DMS53 (cell line): Measurements from ENCODE around the gene DSC3.

Experiments
- DNase-seq: peaks from one replicate; lab custom pipeline; 2025; lab: John Stamatoyannopoulos, UW

The DSC3 gene

DNA sequence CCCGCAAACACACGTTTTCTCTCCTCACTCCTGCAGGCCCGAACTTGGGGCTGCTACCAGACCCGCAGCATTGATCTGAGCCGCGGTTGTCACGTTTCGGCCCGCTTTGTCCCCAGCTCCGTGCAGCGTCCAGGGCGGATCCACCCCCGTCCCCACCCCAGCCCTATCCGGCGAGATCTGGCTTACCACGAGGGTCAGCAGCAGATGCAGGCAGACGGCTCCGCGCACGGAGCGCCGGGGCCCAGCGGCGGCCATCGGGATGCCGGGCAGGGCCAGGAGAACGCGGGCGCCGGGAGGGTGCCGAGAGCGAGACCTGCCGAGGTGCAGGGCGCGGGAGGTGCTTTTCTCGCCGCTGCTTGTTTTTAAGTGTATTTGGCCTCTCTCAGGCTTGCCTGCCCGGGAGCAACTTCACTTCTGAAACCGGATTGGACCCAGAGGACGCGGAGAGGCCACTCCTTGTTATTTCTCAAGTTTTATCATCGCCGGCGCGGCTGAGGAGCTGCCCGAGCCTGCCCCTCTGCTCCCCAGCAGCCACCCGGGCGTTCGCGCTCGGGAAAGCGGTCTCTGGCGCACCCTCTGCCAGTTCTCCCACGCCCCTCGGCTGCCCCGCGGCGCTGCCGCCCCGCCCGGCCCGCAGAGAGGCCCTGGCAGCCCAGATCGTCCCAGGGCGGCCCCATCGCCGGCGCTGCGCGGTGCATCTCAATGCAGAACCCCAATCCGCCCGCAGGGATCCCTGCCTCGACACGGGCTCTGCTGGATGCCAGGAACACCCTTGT lies at the start of gene DSC3:
Gene DSC3, minus strand, starts transcription at position 337 of the 776 bp plus-strand sequence. Its CDS starts 82 bp downstream, at position 255.
- DNase-seq, result peak; percentile 64

DNA sequence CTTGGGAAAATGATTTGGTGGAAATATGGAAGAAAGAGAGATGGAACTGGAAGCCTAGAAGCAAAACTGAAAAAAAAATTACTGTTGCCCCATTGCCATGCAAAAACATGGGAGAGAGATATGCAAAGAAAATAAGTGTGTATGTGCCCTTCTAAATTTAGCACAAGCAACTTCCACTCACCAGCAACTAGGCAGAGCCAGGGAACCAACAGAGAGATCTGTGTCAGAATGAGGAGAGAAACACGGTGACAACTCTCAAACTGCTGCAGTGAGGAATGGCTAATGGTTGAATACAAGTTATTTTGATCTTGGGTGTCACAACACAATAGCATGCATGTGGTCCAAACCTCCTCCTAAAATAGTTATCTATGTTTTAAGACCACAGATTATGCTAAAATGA lies 48.8 kb upstream of the DSC3 start:
- no peak for DNase-seq

DNA sequence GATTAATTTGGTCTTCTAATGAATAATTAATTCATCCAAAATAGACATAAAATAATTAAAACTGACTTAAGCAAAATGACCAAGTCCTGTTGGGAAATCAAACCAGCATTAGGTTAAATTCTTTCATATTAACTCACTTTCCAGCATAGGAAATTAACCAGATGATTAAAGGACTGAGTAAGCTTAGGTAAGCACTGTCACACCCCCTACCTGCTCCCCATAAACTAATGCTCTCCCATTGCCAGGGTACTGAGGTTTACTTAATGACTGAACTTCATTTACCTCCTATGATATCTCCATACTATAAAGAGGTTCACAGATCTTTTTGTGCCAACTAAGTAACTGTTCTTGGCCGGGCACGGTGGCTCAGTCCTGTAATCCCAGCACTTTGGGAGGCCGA lies 46.0 kb upstream of the DSC3 start:
- no peak for DNase-seq

DNA sequence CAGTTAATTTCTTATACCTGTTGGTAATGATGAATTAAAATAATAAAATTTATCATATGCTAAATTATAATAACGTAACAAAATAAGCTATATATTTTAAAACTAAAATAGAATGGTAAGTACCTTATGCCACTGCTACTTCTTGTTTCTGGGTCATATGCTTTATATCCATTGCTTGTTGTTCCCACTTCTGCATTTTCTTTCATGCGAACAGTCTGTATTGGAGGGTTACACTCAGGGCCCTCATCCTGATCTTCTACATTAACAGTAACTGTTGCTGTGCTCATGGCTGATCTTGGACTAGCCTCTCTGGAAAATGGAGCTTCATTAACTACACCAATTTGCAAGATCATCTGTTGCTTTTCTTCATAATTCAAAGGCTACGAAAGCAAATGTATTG lies 37.4 kb upstream of the DSC3 start:
- no peak for DNase-seq

DNA sequence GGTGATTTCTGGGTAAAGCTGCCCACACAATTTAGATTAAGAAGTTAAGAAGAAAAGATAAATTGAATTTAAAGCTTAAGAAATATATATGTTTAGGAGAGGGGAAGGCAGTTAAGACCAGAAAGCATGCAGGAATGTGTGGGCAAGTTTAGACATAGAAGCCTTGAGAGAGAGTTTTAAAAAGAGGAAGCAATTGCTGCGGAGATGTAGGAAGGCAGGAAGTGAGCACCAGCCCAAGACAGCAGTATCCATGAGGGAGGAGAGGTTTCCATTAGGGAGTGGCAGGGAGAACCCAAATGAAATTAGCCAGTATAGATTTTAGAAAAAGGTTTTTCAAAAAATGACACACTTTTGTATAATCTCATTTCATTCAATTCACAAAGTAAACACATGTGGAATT lies 35.3 kb upstream of the DSC3 start:
- no peak for DNase-seq

DNA sequence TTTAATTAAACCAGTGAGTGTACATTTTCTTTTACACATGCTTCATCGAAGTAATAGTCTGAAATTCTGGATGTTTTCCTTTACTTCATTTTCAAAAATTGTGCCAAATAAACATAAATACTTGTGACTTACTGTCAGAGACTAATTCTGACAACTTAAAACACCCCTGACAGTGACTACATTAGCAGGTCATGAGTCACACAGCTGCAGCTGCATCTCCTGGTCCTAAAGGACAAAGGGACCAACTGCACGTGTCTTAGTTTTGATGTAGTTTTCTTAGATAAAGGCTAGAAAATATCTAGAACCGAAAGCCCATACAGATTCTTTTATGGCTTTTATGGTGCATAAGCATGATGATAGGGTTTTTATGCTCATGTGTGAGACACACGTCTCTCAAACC lies 29.6 kb upstream of the DSC3 start:
- no peak for DNase-seq

DNA sequence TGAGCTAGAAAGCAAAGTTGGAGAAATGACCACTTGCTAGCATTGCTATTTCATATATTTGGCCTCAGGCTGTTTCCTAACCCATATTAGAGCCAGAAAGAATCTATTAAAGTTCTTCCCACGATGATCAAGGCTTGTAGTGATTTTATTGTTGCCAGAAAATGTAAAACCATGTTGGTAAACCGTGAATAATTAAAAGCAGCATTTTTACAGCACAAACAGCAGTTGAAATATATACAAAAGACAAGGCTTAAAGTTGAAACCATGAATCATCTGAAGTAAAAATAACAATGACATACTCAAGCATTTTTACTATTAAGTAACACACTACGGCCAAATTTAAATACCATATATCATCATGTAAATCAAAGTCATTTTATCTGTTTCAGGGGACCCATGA lies 27.7 kb upstream of the DSC3 start:
- DNase-seq, result no peak

DNA sequence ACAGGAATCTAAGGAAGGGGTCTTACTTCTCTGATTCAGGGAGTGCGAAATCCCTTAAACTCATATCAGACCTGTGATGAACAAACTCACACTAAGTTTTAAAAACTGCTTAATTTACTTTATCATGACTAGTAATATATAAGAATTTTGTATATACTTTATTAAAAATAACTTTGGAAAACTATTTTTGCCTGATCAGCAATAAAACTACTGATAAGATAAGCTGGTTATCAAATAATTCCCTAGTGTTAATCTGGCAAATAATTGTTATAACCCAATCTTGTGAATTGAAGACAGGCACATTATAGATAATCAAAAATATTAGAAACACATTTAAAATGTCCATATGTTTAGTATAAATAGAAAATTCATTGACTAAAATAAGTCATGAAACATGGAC lies 23.7 kb upstream of the DSC3 start:
- no peak for DNase-seq

DNA sequence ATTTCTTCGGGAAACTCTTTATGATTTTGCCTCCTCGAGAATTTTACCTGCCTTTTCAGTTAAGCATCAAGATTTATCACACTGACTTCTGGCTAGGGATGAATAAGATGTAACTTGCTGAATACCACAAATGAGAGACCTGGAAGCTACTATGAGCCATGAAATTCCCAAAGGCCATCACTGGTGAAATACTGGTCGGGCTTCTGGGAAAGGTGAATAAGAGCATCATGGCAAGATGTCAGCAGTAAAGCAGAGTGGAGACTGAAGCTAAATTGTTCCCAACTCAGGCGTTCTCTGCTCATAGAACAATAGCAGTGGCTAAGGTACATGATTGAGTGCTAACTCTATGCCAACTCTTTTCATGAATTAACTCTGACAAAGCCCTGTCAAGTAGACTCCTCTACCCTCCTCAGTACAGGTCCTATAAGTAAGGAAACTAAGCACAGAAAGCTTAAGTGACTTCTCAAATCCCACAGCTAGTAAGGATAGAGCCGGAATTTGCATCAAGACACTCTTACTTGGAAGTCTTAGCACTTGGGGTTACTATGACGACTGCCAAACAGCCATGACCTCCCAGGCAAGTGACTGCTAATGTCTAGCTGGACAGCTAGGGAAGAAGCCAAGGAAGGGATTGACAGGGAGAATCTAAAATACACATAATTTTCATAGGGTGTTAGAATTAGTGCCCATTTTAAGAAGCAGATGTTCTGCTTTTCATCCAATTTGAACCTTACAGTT lies 22.7 kb upstream of the DSC3 start:
- DNase-seq, result peak; percentile 13

DNA sequence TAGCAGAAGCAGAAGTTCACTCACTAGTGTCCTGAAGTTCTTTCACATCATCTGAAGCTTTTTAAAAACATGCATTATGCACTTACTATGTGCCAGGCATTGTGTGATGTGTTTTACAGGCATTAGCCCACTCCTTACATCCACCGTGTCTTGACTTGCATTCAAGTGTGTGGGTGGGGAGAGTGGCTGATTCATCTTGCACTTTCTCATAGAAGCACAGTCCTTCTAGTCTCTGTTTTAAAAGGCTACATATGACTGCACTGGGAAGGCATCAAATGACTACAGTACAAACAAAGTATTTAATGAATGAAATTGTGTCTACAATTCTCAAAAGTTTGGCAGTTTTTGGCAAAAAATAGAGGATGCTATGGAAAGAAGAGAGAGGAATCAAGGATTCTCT lies 21.6 kb upstream of the DSC3 start:
- DNase-seq, result no peak

DNA sequence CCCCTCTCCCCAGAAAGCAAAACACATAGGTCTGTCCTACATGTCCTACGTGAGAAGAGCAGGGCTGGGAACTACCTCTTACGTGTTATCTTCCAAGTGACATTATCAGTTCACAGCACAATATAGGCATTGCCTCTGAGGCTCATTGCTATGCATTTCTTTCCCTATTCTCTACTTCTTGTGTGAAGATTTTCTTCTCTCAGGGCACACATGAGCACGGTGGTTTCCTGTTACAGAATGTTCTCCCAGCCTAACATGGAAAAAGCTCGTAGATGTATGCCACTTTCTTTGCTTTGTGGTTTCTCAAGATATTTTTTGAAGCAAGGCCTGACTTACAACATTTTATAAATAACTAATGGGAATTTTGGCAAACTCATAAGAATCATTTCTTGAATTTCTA lies 19.4 kb upstream of the DSC3 start:
- DNase-seq, result no peak

DNA sequence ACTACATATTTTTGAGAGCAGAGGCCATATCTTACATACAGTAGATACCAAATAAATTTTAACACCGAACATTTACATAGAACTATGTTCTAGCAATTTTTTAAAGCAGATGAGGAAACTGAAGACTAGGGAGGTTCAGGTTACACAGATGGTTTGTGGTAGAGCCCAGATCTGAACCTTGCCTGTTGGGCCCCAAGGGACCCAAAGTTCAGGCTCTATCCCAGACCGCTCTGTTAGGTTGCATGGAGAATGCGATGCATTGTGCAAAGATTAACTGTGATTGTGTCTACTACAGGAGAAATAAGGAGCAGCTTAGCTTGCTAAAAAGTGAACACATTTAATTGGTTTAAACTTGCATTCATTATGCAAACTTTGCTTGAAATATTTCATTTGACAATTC lies 16.4 kb upstream of the DSC3 start:
- DNase-seq, result no peak

DNA sequence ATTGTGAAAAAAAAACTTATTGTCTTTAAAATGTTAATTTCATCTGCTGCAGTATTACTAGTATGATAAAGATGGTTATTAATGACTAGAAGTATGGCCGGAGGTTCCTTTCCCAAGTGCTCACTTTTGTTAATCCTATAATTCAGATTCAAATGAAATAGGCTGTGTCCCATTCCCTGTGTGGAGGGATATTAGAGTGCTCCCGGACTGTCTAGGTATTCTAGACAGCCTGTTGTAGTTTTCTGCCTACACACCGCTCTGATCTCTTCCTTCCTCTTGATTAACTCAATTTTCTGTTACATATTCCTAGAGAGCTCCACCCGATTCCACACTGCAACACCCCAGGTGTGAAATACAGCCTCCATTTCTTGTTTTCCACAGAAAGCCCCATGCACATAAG lies 15.4 kb upstream of the DSC3 start:
- no peak for DNase-seq

DNA sequence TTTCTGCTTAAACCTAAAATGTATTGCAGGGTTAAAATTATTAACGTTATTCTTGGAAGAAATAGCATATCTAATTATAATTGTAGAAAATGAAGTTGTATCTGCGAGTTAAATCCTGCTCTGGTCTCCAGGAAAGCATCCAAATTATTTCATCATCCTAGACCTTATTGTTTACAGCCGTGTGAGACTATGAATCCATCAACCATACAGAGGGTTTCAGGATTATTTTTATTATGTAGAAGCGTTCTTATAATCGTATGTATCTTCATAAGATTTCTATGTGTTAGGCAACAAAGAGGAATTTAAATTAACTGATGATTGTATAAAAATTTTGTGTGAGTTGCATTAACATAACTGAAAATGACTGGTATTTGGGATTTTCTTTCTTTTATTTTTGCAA lies 14.5 kb upstream of the DSC3 start:
- DNase-seq, result no peak

DNA sequence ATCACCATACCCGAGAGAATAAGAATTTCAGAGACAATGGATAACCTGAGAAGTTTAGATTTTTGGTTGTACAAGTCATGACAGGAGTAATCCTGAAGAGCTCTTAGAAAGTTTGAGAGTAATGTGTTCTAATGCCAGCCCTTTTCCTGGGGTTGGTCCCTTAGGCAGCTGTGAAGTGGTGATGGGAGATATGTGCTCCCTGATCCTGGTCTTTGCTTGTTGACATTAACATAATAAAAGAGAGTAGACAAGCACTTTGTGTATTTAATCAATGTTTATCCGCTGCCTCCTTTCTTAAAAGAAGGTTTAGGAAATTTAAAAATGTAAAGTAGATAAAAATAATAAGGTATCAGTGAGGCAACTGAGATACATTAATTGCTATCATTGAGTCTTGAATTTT lies 13.8 kb upstream of the DSC3 start:
- DNase-seq, result no peak

DNA sequence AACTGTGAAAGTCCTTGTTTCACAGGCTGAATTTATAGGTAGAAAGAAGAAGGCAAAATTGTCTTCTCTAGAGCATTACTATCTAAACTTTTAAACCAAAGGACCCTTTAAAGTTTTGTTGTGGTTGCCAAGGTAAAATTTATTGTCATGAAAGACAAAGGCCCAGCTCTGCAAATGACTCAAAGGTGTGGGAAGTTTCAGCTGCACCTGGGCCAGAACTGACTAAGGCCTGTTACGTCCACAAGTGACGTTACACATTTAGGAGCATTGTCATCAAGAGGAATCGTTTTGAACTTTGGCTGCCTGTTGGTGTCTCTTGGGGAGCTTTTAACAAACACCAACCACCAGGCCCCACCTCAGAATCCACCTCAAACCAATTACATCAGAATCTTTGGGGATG lies 8.1 kb upstream of the DSC3 start:
- DNase-seq, result no peak

DNA sequence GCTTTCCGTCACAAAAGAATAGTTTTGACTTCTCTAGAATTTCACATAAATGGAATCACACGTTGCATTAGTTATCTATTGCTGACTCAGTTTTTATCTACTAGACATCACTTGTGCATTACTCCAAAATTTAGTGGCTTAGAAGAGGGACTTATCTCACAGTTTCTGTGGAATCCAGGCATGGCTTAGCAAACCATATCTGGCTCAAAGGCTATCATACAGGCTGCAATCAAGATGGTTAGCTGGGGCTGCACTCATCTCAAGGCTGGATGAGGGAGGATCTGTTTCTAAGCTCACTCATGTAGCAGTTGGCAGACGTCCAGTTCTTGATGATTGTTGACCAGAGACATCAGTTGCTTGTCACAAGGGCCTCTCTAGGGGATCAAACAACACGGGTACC lies 6.6 kb upstream of the DSC3 start:
- peak; percentile 82 for DNase-seq

DNA sequence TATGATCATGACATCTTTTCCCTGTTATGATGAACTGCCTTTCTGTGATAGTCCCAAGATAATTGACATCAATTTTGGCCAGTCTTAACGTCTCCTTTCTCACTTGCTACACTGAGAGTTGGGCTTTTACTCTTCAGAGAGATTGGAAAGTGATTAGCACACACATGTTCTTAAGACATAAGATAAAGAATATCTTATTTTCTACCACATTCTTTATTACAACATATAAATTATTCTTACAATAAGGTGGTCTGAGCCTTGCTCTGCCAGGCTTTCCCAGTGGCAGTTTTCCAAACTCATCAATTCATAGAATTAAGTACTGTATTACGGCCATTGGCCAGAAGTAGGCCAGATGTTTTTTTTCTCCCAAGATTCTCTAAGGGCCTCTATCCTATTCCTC lies 5.7 kb upstream of the DSC3 start:
- no peak for DNase-seq

DNA sequence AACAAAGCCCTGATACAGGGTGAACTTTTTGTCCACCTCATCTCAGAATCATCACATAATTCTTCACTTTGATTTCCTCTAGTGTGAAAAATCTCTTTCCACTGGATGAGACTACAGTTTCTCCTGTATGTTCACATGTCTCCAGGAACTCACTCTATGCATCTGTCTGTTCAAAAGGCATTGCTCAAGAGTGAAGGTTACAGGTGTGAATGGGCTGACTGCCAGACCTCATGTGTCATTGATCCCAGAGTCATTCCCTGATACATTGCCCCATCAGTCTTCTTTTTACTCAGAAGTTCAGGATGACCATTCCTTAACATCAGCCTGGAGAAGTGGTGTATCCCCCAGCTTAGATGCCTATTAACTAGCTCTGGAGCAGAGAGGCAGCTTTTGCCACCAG lies 4.4 kb upstream of the DSC3 start:
- DNase-seq, result no peak

DNA sequence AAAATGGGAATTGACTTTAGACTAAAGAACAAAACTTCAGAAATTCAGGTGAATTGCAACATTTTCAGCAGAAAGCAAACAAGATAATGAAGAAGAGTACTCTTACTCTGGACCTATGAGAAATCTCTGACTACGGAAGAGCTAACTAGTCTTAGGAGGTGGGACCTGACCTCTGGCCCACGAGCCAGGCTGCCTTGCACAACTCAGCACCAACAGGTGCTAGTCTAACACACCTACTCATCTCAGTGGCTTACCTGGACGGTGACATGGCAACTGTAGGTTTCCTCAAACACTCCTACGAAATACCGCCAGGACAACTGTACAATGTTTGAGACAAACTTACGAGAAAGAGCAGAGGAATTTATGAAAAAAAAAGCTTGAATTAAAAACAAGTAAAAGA lies 3.1 kb upstream of the DSC3 start:
- DNase-seq, result no peak

DNA sequence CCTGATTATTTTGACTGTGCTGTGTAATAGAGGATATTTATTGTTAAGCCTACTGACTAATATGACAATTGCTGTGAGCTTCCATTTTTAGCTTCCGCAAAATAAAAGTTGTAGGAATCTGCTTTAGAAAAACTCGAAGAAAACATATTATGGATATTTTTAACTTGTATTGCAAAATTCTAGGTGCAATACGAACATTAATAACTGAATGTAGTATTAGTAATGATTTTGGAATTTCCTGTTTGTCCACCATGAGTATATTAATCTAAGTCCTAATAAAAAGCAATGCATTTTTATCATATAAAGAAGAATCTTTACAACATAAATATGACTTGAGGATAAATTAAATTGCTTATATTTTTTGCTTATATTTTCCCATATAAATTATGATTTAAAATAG lies 2.4 kb upstream of the DSC3 start:
- DNase-seq, result no peak

DNA sequence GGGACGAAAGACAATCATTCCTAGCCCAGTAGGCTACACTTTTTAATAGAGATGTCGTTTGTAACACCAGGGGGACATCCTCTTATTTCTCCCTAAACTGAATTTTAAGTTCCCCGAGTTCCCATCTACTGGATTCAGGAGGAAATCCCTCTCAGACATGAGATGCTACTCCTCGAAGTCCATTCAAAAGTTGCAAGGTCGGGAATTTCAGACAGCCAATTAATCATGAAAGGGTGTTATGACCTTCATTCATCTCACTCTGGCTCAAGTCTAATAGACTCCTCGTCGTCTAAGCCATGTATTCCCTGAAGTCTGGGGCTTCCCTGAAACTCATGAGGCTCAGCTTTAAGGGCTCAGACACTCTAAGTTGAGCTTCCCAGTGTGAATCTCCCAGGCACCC lies 1.2 kb upstream of the DSC3 start:
- DNase-seq, result no peak

DNA sequence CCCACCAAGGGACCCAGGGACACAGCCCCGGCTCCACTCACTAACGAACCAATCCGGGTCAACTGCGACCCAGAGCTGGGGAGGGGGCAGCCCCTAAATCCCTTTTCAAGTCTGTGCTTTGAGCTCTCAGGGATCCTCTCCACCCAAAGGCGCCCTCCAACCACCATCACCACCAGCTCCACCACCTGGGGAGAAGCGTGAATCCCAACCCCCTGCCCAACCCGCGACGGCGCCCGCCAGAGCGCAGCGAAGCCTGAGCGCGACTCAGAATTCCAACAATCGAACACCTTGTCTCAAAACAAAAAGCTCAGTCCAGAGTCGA lies 497 bp downstream of the DSC3 start:
- DNase-seq, result no peak
